Loucy (cell line): ENCODE measurements around the gene ADGRL1.

Experiments used
- H2AFZ ChIP-seq: fragments of 200-600 bp; sonication (generic); 2 replicates; pipeline ENCODE4 v1.6.0; 2016; ENCODE audit warnings: antibody characterized with exemption, mild to moderate bottlenecking, low read length, moderate library complexity
- H3F3A ChIP-seq: fragments of 200-600 bp; 2 replicates; pipeline ENCODE4 v1.6.0; 2016; ENCODE audit warnings: antibody characterized with exemption, low read depth, mild to moderate bottlenecking
- H3K27me3 ChIP-seq: fragments of 200-600 bp; sonication (generic); 2 replicates; pipeline ENCODE4 v1.6.1; 2014; ENCODE audit warnings: low read length, mild to moderate bottlenecking; ENCODE audit not compliant: insufficient read depth, poor library complexity, severe bottlenecking
- H3K36me3 ChIP-seq: fragments of 200-600 bp; sonication (generic); 2 replicates; pipeline ENCODE4 v1.6.1; 2016; ENCODE audit warnings: low read length; ENCODE audit not compliant: insufficient read depth
- H3K4me1 ChIP-seq: fragments of 200-600 bp; sonication (generic); 2 replicates; pipeline ENCODE4 v1.5.1; 2014; ENCODE audit warnings: low read length, mild to moderate bottlenecking; ENCODE audit not compliant: insufficient read depth, poor library complexity, severe bottlenecking
- H3K4me2 ChIP-seq: fragments of 200-600 bp; sonication (generic); 2 replicates; pipeline ENCODE4 v1.6.0; 2014; ENCODE audit warnings: antibody characterized with exemption, low read length, low read depth, mild to moderate bottlenecking; ENCODE audit not compliant: poor library complexity, severe bottlenecking
- H3K4me3 ChIP-seq: fragments of 200-600 bp; sonication (generic); 2 replicates; pipeline ENCODE4 v1.5.1; 2014; ENCODE audit warnings: low read length, mild to moderate bottlenecking, mixed read lengths; ENCODE audit not compliant: poor library complexity, severe bottlenecking
- H3K79me2 ChIP-seq: fragments of 200-600 bp; sonication (generic); 2 replicates; pipeline ENCODE4 v1.6.1; 2014; ENCODE audit warnings: low read length; ENCODE audit not compliant: insufficient read depth
- H3K9ac ChIP-seq: fragments of 200-600 bp; sonication (generic); 2 replicates; pipeline ENCODE4 v1.6.0; 2014; ENCODE audit warnings: mild to moderate bottlenecking, low read depth, low read length, moderate library complexity; ENCODE audit not compliant: poor library complexity, severe bottlenecking
- H3K9me2 ChIP-seq: fragments of 200-600 bp; sonication (generic); replicated peaks from 2 replicates; pipeline ENCODE4 v1.6.1; 2016; ENCODE audit warnings: low read depth, low read length, mixed read lengths
- H3K9me3 ChIP-seq: fragments of 200-600 bp; sonication (generic); 2 replicates; pipeline ENCODE4 v1.6.1; 2014; ENCODE audit warnings: mild to moderate bottlenecking, antibody characterized with exemption, low read length, low read depth; ENCODE audit not compliant: insufficient read depth
- H4K20me1 ChIP-seq: fragments of 200-600 bp; sonication (generic); 2 replicates; pipeline ENCODE4 v1.6.0; 2014; ENCODE audit warnings: antibody characterized with exemption, low read length, mild to moderate bottlenecking; ENCODE audit not compliant: insufficient read depth, poor library complexity, severe bottlenecking
- EZH2phosphoT487 ChIP-seq: fragments of 200-600 bp; IDR thresholded peaks from 2 replicates; pipeline ENCODE4 v1.6.1; 2018; ENCODE audit warnings: antibody characterized with exemption, mild to moderate bottlenecking, moderate library complexity, borderline replicate concordance
- TF ChIP-seq, protein P1 (sequence below): fragments of 200-600 bp; sonication (generic); conservative IDR thresholded peaks from 2 replicates; pipeline ENCODE4 v1.5.1; 2014; ENCODE audit warnings: mild to moderate bottlenecking, antibody characterized with exemption, low read length

The ADGRL1 gene

DNA sequence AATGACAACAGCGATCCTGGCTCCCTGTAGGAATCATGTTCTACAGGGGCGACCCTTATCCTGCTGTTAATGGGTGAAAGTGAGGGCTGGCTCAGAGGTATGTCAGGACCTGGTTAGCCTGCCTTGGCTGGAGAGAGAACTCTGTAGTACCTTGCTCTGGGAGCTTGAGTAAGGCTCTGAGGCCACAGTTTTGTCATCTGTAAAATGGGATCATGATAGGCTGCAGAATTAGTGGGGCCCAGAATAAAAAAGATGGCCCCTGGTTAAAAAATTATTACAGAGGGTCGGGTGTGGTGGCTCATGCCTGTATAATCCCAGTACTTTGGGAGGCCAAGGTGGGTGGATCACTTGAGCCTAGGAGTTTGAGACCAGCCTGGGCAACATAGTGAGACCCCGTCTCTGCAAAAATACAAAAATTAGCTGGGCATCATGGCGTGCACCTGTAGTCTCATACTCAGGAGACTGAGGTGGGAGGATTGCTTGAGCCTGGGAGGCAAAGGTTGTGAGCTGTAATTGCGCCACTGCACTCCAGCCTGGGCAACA, 104.9 kb downstream of the ADGRL1 start:
- no peak overlapping the region for H3K9ac ChIP-seq
- no peak overlapping the region for H2AFZ ChIP-seq
- H3K4me2 ChIP-seq, result no peak overlapping the region
- H3K79me2 ChIP-seq, result no peaks in the 10 kb centered on the region
- H3K9me3 ChIP-seq, result no peaks in the 10 kb centered on the region
- no peaks in the 10 kb centered on the region for H3K4me1 ChIP-seq
- H3K9me2 ChIP-seq, result no peaks in the 10 kb centered on the region
- H3F3A ChIP-seq, result no peaks in the 10 kb centered on the region
- H3K27me3 ChIP-seq, result no peaks in the 10 kb centered on the region
- no peak for TF ChIP-seq EZH2phosphoT487
- TF ChIP-seq, protein P1, sequence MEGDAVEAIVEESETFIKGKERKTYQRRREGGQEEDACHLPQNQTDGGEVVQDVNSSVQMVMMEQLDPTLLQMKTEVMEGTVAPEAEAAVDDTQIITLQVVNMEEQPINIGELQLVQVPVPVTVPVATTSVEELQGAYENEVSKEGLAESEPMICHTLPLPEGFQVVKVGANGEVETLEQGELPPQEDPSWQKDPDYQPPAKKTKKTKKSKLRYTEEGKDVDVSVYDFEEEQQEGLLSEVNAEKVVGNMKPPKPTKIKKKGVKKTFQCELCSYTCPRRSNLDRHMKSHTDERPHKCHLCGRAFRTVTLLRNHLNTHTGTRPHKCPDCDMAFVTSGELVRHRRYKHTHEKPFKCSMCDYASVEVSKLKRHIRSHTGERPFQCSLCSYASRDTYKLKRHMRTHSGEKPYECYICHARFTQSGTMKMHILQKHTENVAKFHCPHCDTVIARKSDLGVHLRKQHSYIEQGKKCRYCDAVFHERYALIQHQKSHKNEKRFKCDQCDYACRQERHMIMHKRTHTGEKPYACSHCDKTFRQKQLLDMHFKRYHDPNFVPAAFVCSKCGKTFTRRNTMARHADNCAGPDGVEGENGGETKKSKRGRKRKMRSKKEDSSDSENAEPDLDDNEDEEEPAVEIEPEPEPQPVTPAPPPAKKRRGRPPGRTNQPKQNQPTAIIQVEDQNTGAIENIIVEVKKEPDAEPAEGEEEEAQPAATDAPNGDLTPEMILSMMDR, result no peak
- no peaks in the 10 kb centered on the region for H4K20me1 ChIP-seq
- H3K36me3 ChIP-seq, result no peaks in the 10 kb centered on the region; the same call in 1 of the 2 replicates
- H3K4me3 ChIP-seq, result no peak overlapping the region
